Loucy (cell line): Measurements from ENCODE around the gene CHI3L1.

Source experiments
- H2AFZ ChIP-seq: fragments of 200-600 bp; sonication (generic); 2 replicates; pipeline ENCODE4 v1.6.0; 2016; ENCODE audit warnings: antibody characterized with exemption, mild to moderate bottlenecking, low read length, moderate library complexity
- H3F3A ChIP-seq: fragments of 200-600 bp; 2 replicates; pipeline ENCODE4 v1.6.0; 2016; ENCODE audit warnings: antibody characterized with exemption, low read depth, mild to moderate bottlenecking
- H3K27me3 ChIP-seq: fragments of 200-600 bp; sonication (generic); 2 replicates; pipeline ENCODE4 v1.6.1; 2014; ENCODE audit warnings: low read length, mild to moderate bottlenecking; ENCODE audit not compliant: insufficient read depth, poor library complexity, severe bottlenecking
- H3K36me3 ChIP-seq: fragments of 200-600 bp; sonication (generic); 2 replicates; pipeline ENCODE4 v1.6.1; 2016; ENCODE audit warnings: low read length; ENCODE audit not compliant: insufficient read depth
- H3K4me1 ChIP-seq: fragments of 200-600 bp; sonication (generic); 2 replicates; pipeline ENCODE4 v1.5.1; 2014; ENCODE audit warnings: low read length, mild to moderate bottlenecking; ENCODE audit not compliant: insufficient read depth, poor library complexity, severe bottlenecking
- H3K4me2 ChIP-seq: fragments of 200-600 bp; sonication (generic); 2 replicates; pipeline ENCODE4 v1.6.0; 2014; ENCODE audit warnings: antibody characterized with exemption, low read length, low read depth, mild to moderate bottlenecking; ENCODE audit not compliant: poor library complexity, severe bottlenecking
- H3K4me3 ChIP-seq: fragments of 200-600 bp; sonication (generic); 2 replicates; pipeline ENCODE4 v1.5.1; 2014; ENCODE audit warnings: low read length, mild to moderate bottlenecking, mixed read lengths; ENCODE audit not compliant: poor library complexity, severe bottlenecking
- H3K79me2 ChIP-seq: fragments of 200-600 bp; sonication (generic); 2 replicates; pipeline ENCODE4 v1.6.1; 2014; ENCODE audit warnings: low read length; ENCODE audit not compliant: insufficient read depth
- H3K9ac ChIP-seq: fragments of 200-600 bp; sonication (generic); 2 replicates; pipeline ENCODE4 v1.6.0; 2014; ENCODE audit warnings: mild to moderate bottlenecking, low read depth, low read length, moderate library complexity; ENCODE audit not compliant: poor library complexity, severe bottlenecking
- H3K9me2 ChIP-seq: fragments of 200-600 bp; sonication (generic); replicated peaks from 2 replicates; pipeline ENCODE4 v1.6.1; 2016; ENCODE audit warnings: low read depth, low read length, mixed read lengths
- H3K9me3 ChIP-seq: fragments of 200-600 bp; sonication (generic); 2 replicates; pipeline ENCODE4 v1.6.1; 2014; ENCODE audit warnings: mild to moderate bottlenecking, antibody characterized with exemption, low read length, low read depth; ENCODE audit not compliant: insufficient read depth
- H4K20me1 ChIP-seq: fragments of 200-600 bp; sonication (generic); 2 replicates; pipeline ENCODE4 v1.6.0; 2014; ENCODE audit warnings: antibody characterized with exemption, low read length, mild to moderate bottlenecking; ENCODE audit not compliant: insufficient read depth, poor library complexity, severe bottlenecking
- EZH2phosphoT487 ChIP-seq: fragments of 200-600 bp; IDR thresholded peaks from 2 replicates; pipeline ENCODE4 v1.6.1; 2018; ENCODE audit warnings: antibody characterized with exemption, mild to moderate bottlenecking, moderate library complexity, borderline replicate concordance
- TF ChIP-seq, protein P1 (sequence below): fragments of 200-600 bp; sonication (generic); conservative IDR thresholded peaks from 2 replicates; pipeline ENCODE4 v1.5.1; 2014; ENCODE audit warnings: mild to moderate bottlenecking, antibody characterized with exemption, low read length

CHI3L1 gene

DNA sequence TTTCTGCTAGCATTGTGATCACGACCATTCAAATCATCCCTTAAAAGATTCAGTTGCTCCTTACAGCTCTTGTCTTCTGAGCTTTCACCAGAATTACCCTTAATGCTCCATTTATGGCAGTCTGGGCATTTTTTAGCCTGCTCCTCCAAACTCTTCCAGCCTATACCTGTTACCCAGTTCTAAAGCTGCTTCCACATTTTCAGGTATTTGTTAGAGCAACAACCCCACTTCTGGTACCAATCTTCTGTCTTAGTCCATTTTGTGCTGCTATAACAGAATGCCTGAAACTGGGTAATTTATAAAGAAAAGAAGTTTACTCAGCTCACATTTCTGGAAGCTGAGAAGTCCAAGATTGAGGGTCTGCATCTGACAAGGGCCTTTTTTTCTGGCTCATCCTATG is 28.1 kb downstream of the CHI3L1 start:
- Histone ChIP-seq H2AFZ (no peak overlapping the region), H3K4me2 (no peak overlapping the region), H3K9ac (no peak overlapping the region), H3K27me3 (no peaks in the 10 kb centered on the region), H3K4me1 (peaks cover 8% of the 10 kb centered on the region), H3K4me3 (no peak overlapping the region), H3K9me3 (no peaks in the 10 kb centered on the region), H3K36me3 (no peaks in the 10 kb centered on the region), H3K9me2 (no peaks in the 10 kb centered on the region), H3K79me2 (no peaks in the 10 kb centered on the region), H4K20me1 (no peaks in the 10 kb centered on the region), H3F3A (no peaks in the 10 kb centered on the region)
- TF ChIP-seq EZH2phosphoT487: no peak
- TF ChIP-seq, protein P1, sequence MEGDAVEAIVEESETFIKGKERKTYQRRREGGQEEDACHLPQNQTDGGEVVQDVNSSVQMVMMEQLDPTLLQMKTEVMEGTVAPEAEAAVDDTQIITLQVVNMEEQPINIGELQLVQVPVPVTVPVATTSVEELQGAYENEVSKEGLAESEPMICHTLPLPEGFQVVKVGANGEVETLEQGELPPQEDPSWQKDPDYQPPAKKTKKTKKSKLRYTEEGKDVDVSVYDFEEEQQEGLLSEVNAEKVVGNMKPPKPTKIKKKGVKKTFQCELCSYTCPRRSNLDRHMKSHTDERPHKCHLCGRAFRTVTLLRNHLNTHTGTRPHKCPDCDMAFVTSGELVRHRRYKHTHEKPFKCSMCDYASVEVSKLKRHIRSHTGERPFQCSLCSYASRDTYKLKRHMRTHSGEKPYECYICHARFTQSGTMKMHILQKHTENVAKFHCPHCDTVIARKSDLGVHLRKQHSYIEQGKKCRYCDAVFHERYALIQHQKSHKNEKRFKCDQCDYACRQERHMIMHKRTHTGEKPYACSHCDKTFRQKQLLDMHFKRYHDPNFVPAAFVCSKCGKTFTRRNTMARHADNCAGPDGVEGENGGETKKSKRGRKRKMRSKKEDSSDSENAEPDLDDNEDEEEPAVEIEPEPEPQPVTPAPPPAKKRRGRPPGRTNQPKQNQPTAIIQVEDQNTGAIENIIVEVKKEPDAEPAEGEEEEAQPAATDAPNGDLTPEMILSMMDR: no peak

DNA sequence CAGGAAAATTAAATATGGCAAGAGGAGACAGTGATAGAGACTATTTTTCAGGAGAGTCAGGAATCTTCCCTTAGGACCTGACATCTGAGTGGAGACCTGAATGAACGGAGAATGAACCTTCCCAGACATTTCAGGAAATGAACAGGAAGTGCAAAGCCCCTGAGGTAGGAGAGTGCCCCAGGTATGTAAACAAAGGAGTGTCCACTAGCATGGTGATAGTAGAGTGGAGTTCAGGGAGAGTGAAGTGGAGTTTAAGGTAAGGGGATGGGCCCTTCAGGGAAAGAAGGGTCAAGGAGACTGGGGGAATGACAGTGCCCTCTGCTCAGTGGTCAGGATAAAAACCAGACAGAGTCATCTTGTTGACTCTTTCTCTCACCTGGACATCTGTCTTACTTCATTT is 30.2 kb downstream of the CHI3L1 start:
- Histone ChIP-seq H3K4me2 (no peak overlapping the region), H3K9ac (no peak overlapping the region), H2AFZ (no peak overlapping the region), H3K79me2 (no peaks in the 10 kb centered on the region), H4K20me1 (no peaks in the 10 kb centered on the region), H3K27me3 (no peaks in the 10 kb centered on the region), H3K9me2 (no peaks in the 10 kb centered on the region), H3K4me1 (peaks cover 23% of the 10 kb centered on the region), H3K36me3 (no peaks in the 10 kb centered on the region), H3F3A (no peaks in the 10 kb centered on the region), H3K4me3 (no peak overlapping the region), H3K9me3 (no peaks in the 10 kb centered on the region)
- TF ChIP-seq, protein P1: no peak
- no peak for TF ChIP-seq EZH2phosphoT487

DNA sequence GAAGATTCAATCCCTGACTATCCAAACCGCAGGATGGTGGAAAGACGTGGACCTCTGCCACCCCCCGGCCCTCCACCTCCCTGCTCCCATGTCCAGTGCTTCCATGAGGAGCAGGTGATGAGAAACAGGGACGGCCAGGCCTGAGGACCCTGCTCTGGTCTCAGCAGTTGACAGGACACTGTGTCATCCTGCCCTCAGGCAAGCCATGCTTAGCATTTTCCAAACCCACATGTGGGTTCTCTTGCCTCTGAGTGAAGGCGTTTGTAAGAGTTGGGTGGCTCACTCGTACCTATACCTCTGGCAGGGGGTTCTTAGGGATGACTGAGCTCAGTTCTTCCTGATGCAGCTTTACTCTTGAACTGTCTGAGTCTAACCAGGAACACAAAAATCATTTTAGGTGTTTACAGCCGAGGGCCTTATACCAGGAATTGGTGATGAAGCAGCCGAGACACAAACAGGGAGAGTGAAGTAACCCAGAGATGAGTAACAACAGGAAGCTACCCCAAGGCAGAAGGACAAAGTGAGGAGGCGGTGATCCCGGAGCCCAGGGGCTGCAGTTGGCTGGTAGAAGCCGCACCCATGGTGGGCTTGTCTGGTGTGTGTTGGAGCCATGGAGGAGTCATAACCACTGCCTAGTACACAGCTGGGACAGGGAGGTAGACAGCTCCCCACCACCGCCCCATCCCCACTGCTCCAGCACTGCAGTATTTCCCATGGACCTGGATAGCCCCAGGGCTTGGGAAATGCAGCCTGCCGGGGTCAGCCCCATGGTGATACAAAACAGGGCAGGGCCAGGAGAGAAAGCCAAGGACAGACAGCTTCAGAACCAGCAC is 32.3 kb downstream of the CHI3L1 start:
- Histone ChIP-seq H3K4me3 (no peak overlapping the region), H3K36me3 (no peaks in the 10 kb centered on the region), H3F3A (no peaks in the 10 kb centered on the region), H2AFZ (no peak overlapping the region), H3K4me2 (peak overlapping the region; percentile 58), H3K9ac (no peak overlapping the region), H3K9me3 (no peaks in the 10 kb centered on the region), H3K79me2 (no peaks in the 10 kb centered on the region), H3K9me2 (no peaks in the 10 kb centered on the region), H3K27me3 (no peaks in the 10 kb centered on the region), H3K4me1 (peaks cover 29% of the 10 kb centered on the region), H4K20me1 (no peaks in the 10 kb centered on the region)
- no peak for TF ChIP-seq EZH2phosphoT487
- TF ChIP-seq, protein P1: no peak
